ENCODE results near the gene POLR2I. TPM values are rescaled to one million over a fixed set of nuclear protein-coding genes. Genes with fewer than 3 reads are reported as not detected.

Gene POLR2I
- total RNA-seq, 2 donors from 2014 or later: 41.6 to 94.0 TPM

- TF ChIP-seq CTCF (IDR thresholded peaks at IDR 0.05): no peak
- no peak overlapping the region for H3K27ac ChIP-seq
- H3K9ac ChIP-seq (ENCODE audit: low read depth in 2 of 2, low read length in 2 of 2): no peak overlapping the region
- DNase-seq: no peak
- H3K9me3 ChIP-seq: no peaks in the 10 kb centered on the region
- H3K4me1 ChIP-seq: no peaks in the 10 kb centered on the region
- H3K4me3 ChIP-seq: no peak overlapping the region
- no peaks in the 10 kb centered on the region for H3K36me3 ChIP-seq
- intact Hi-C loops (cut with DNase I): no loop called here
- no peaks in the 10 kb centered on the region for H3K27me3 ChIP-seq
These were observed 24.8 kb downstream of the POLR2I start for GRCh38 chr19:36089847-36090246.

- no peak overlapping the region for H3K27ac ChIP-seq
- no peaks in the 10 kb centered on the region for H3K36me3 ChIP-seq
- no peak overlapping the region for H3K9ac ChIP-seq (ENCODE audit: low read depth in 2 of 2, low read length in 2 of 2)
- no peaks in the 10 kb centered on the region for H3K4me1 ChIP-seq
- no peaks in the 10 kb centered on the region for H3K27me3 ChIP-seq
- TF ChIP-seq CTCF (IDR thresholded peaks at IDR 0.05): no peak
- H3K9me3 ChIP-seq: no peaks in the 10 kb centered on the region
- no peak for DNase-seq
- H3K4me3 ChIP-seq: no peak overlapping the region
- intact Hi-C loops (cut with DNase I): no loop called here
These were observed 28.3 kb downstream of the POLR2I start for GRCh38 chr19:36086326-36086725.

- no peak for DNase-seq
- no peaks in the 10 kb centered on the region for H3K27me3 ChIP-seq
- intact Hi-C loops (cut with DNase I): no loop called here
- H3K27ac ChIP-seq: no peak overlapping the region
- no peaks in the 10 kb centered on the region for H3K4me1 ChIP-seq
- H3K4me3 ChIP-seq: no peak overlapping the region
- no peak overlapping the region for H3K9ac ChIP-seq (ENCODE audit: low read depth in 2 of 2, low read length in 2 of 2)
- H3K36me3 ChIP-seq: no peaks in the 10 kb centered on the region
- no peak for TF ChIP-seq CTCF (IDR thresholded peaks at IDR 0.05)
- no peaks in the 10 kb centered on the region for H3K9me3 ChIP-seq
These were observed 30.3 kb downstream of the POLR2I start for GRCh38 chr19:36084231-36085009.

DNA sequence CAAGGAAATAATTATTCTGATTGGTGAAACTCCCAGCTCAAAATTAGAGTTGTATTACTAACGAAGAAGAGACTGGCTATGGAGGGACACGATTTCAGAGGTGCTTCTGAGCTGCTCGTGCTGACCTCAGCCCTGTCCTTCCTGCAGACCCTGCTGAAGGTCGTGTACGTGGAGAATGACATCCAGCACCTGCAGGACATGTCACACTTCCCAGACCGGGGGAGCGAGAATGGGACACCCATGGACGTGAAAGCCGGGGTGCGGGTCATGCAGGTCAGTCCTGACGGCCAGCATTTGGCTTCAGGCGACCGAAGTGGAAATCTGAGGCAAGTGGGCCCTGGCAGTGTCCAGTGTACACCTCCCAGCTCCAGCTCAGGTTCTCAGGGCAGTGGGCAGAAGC lies 31.8 kb downstream of the POLR2I start:
- H3K9ac ChIP-seq (ENCODE audit: low read depth in 2 of 2, low read length in 2 of 2): no peak overlapping the region
- DNase-seq: no peak
- no peaks in the 10 kb centered on the region for H3K36me3 ChIP-seq
- no peaks in the 10 kb centered on the region for H3K4me1 ChIP-seq
- no peak for TF ChIP-seq CTCF (IDR thresholded peaks at IDR 0.05)
- intact Hi-C loops (cut with DNase I): no loop called here
- H3K4me3 ChIP-seq: no peak overlapping the region
- H3K9me3 ChIP-seq: no peaks in the 10 kb centered on the region
- no peak overlapping the region for H3K27ac ChIP-seq
- no peaks in the 10 kb centered on the region for H3K27me3 ChIP-seq

- no peaks in the 10 kb centered on the region for H3K27me3 ChIP-seq
- no peak overlapping the region for H3K9ac ChIP-seq (ENCODE audit: low read depth in 2 of 2, low read length in 2 of 2)
- H3K4me1 ChIP-seq: no peaks in the 10 kb centered on the region
- H3K27ac ChIP-seq: no peak overlapping the region
- DNase-seq: no peak
- intact Hi-C loops (cut with DNase I): no loop called here
- H3K36me3 ChIP-seq: no peaks in the 10 kb centered on the region
- no peak overlapping the region for H3K4me3 ChIP-seq
- no peaks in the 10 kb centered on the region for H3K9me3 ChIP-seq
- no peak for TF ChIP-seq CTCF (IDR thresholded peaks at IDR 0.05)
These were observed 32.8 kb downstream of the POLR2I start for GRCh38 chr19:36081894-36082293.

All from colonic mucosa (tissue), 4 donors.